ENCODE measurements around the gene SSBP3. TPM values are rescaled to one million over a fixed set of nuclear protein-coding genes. Genes with fewer than 3 reads are reported as not detected.

The SSBP3 gene
- total RNA-seq, 1 experiment from 2014 or later, result 42.1 TPM

DNA sequence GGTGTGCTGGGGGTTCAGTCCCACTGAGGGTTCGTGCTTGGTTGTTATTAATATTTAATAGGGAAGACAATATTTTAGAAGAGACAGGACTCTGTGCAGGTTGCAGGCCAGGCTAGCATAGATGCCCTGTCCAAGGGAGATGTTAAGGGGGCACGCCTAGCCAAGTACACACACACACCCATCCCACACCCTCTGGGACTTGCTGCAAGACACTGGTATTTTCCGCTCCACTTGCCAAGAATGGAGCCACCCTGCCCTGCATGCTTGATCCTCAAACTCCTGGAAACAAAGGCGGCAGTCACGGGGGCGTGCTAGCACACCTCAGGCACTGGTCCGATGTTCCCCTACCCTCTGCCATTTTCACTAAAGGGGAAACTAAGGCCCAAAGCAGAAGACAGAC, 107.2 kb downstream of the SSBP3 start:
- no peak overlapping the region for H3K27ac Mint-ChIP-seq (ENCODE audit: unreplicated experiment)
- no peaks in the 10 kb centered on the region for H3K36me3 Mint-ChIP-seq (ENCODE audit: insufficient read depth, unreplicated experiment)
- Histone ChIP-seq H3K36me3 (ENCODE audit: control insufficient read depth, insufficient read depth, low read length) (no peaks in the 10 kb centered on the region), H3K9me3 (no peaks in the 10 kb centered on the region), H3K4me1 (no peaks in the 10 kb centered on the region), H3K4me3 (ENCODE audit: low read depth, low read length) (no peak overlapping the region), H3K27me3 (replicated peaks; ENCODE audit: control insufficient read depth, insufficient read depth, low read length) (no peaks in the 10 kb centered on the region)
- no peaks in the 10 kb centered on the region for H3K27me3 Mint-ChIP-seq (ENCODE audit: insufficient read depth, unreplicated experiment)
- H3K4me1 Mint-ChIP-seq (ENCODE audit: low read depth, unreplicated experiment), result peaks cover 14% of the 10 kb centered on the region
- H3K9me3 Mint-ChIP-seq (ENCODE audit: unreplicated experiment), result no peaks in the 10 kb centered on the region
- intact Hi-C loops (cut with micrococcal nuclease; ENCODE audit: unreplicated experiment), result no loop called here
- DNase-seq, result no peak
- TF ChIP-seq CTCF (IDR thresholded peaks at IDR 0.05; ENCODE audit: insufficient read depth in 1 of 2, low read depth in 1 of 2, low read length in 1 of 2, severe bottlenecking in 1 of 2, unreplicated experiment in 1 of 2), result no peak
- no TSS peak for BruUV-seq (replicated peaks)
- ChIA-PET POLR2A (no interaction called here), CTCF (no interaction called here)
- H3K4me3 Mint-ChIP-seq (ENCODE audit: unreplicated experiment), result no peak overlapping the region

GRCh38 chr1:54298284-54299033, 107.7 kb downstream of the SSBP3 start:
- BruUV-seq (replicated peaks), result no TSS peak
- no peak for DNase-seq
- H3K4me3 Mint-ChIP-seq (ENCODE audit: unreplicated experiment), result no peak overlapping the region

DNA sequence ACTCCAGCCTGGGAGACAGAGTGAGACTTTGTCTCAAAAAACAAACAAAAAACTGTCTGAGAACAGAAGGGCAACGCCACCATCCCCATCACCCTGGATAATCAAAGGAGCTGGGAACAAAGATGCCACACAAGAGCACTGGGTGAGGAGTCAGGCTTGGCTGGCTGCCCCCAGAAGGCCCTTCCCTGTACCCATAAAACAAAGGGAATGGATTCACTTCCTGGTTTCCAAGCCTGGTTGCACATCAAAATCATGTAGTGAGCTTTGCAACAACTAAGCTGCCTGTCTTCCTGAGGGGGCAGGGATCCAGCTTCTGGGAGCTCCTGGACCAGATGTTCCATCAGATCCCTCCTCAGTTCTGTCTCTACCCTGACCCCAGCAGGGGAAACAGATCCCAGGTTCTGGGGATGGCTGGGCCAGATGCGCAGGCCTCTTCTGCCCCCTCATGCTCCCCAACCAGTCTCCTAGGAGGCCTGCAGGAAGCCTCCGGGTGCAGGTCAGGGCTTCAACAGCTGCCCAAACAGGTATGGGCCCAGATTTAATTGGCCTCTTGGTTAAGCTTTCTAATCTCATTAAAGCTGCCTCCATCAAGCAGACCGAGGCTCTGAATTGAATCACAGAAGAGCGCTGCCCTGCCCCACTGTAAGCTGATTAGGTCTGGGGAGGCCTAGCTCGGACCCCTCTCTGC, 108.5 kb downstream of the SSBP3 start:
- Histone ChIP-seq H3K36me3 (ENCODE audit: control insufficient read depth, insufficient read depth, low read length) (no peaks in the 10 kb centered on the region), H3K4me1 (no peaks in the 10 kb centered on the region), H3K9me3 (no peaks in the 10 kb centered on the region), H3K4me3 (ENCODE audit: low read depth, low read length) (no peak overlapping the region), H3K27me3 (replicated peaks; ENCODE audit: control insufficient read depth, insufficient read depth, low read length) (no peaks in the 10 kb centered on the region)
- intact Hi-C loops (cut with micrococcal nuclease; ENCODE audit: unreplicated experiment), result no loop called here
- Mint-ChIP-seq H3K27ac (ENCODE audit: unreplicated experiment) (no peak overlapping the region), H3K36me3 (ENCODE audit: insufficient read depth, unreplicated experiment) (no peaks in the 10 kb centered on the region), H3K4me3 (ENCODE audit: unreplicated experiment) (no peak overlapping the region), H3K4me1 (ENCODE audit: low read depth, unreplicated experiment) (peaks cover 14% of the 10 kb centered on the region), H3K27me3 (ENCODE audit: insufficient read depth, unreplicated experiment) (no peaks in the 10 kb centered on the region), H3K9me3 (ENCODE audit: unreplicated experiment) (no peaks in the 10 kb centered on the region)
- no peak for TF ChIP-seq CTCF (IDR thresholded peaks at IDR 0.05; ENCODE audit: insufficient read depth in 1 of 2, low read depth in 1 of 2, low read length in 1 of 2, severe bottlenecking in 1 of 2, unreplicated experiment in 1 of 2)
- ChIA-PET CTCF (interaction anchor here (0.5 kb wide), 1 partner anchor 243 kb away, joined by 3 read pairs; no protein-coding TSS in a partner anchor), POLR2A (no interaction called here)
- DNase-seq, result no peak
- BruUV-seq (replicated peaks), result no TSS peak

More at GRCh38 chr1:54298284-54299033, 107.7 kb downstream of the SSBP3 start:
- Histone ChIP-seq H3K4me3 (ENCODE audit: low read depth, low read length) (no peak overlapping the region), H3K4me1 (no peaks in the 10 kb centered on the region), H3K9me3 (no peaks in the 10 kb centered on the region), H3K27me3 (replicated peaks; ENCODE audit: control insufficient read depth, insufficient read depth, low read length) (no peaks in the 10 kb centered on the region), H3K36me3 (ENCODE audit: control insufficient read depth, insufficient read depth, low read length) (no peaks in the 10 kb centered on the region)
- intact Hi-C loops (cut with micrococcal nuclease; ENCODE audit: unreplicated experiment), result no loop called here
- ChIA-PET CTCF (no interaction called here), POLR2A (no interaction called here)
- Mint-ChIP-seq H3K36me3 (ENCODE audit: insufficient read depth, unreplicated experiment) (no peaks in the 10 kb centered on the region), H3K4me1 (ENCODE audit: low read depth, unreplicated experiment) (peaks cover 14% of the 10 kb centered on the region), H3K27me3 (ENCODE audit: insufficient read depth, unreplicated experiment) (no peaks in the 10 kb centered on the region), H3K27ac (ENCODE audit: unreplicated experiment) (no peak overlapping the region), H3K9me3 (ENCODE audit: unreplicated experiment) (no peaks in the 10 kb centered on the region)
- no peak for TF ChIP-seq CTCF (IDR thresholded peaks at IDR 0.05; ENCODE audit: insufficient read depth in 1 of 2, low read depth in 1 of 2, low read length in 1 of 2, severe bottlenecking in 1 of 2, unreplicated experiment in 1 of 2)
